LoVo (cell line): Measurements from ENCODE around the gene FANCD2OS.
"Not testable (repeated sequence)": the region's sequence is repeated elsewhere in the genome, so short reads cannot be mapped to it uniquely, and the experiment has no call there.

Experiments
- DNase-seq: peaks from one replicate; pipeline ENCODE4 v3.0.0-alpha.2; 2016; ENCODE audit warnings: low spot score

The FANCD2OS gene

GRCh38 chr3:10091387-10091786, 16.7 kb downstream of the FANCD2OS start:
- not testable (repeated sequence) for DNase-seq

GRCh38 chr3:10090774-10091173, 17.3 kb downstream of the FANCD2OS start:
- not testable (repeated sequence) for DNase-seq

- peak; percentile 65 for DNase-seq
Observed at GRCh38 chr3:10090179-10090578, 17.9 kb downstream of the FANCD2OS start.

- DNase-seq, result peak; percentile 17
Observed at GRCh38 chr3:10088256-10088655, 19.8 kb downstream of the FANCD2OS start.

GRCh38 chr3:10085738-10086137, 22.3 kb downstream of the FANCD2OS start:
- DNase-seq, result peak; percentile 6

- no peak for DNase-seq
Observed at GRCh38 chr3:10081871-10082270, 26.2 kb downstream of the FANCD2OS start.

GRCh38 chr3:10074666-10075065, 33.4 kb downstream of the FANCD2OS start:
- DNase-seq, result no peak

GRCh38 chr3:10070077-10070476, 38.0 kb downstream of the FANCD2OS start:
- DNase-seq, result not testable (repeated sequence)

GRCh38 chr3:10055097-10055496, 53.0 kb downstream of the FANCD2OS start:
- no peak for DNase-seq
